Hippocampal formation (tissue), 2 donors: ENCODE data around the gene CORO2A.
"Not testable (repeated sequence)": the region's sequence is repeated elsewhere in the genome, so short reads cannot be mapped to it uniquely, and the experiment has no call there.

ENCODE experiments used
- DNase-seq, 2 donors: peaks; one replicate each; lab custom pipeline; 2025; lab: John Stamatoyannopoulos, UW

The CORO2A gene

DNA sequence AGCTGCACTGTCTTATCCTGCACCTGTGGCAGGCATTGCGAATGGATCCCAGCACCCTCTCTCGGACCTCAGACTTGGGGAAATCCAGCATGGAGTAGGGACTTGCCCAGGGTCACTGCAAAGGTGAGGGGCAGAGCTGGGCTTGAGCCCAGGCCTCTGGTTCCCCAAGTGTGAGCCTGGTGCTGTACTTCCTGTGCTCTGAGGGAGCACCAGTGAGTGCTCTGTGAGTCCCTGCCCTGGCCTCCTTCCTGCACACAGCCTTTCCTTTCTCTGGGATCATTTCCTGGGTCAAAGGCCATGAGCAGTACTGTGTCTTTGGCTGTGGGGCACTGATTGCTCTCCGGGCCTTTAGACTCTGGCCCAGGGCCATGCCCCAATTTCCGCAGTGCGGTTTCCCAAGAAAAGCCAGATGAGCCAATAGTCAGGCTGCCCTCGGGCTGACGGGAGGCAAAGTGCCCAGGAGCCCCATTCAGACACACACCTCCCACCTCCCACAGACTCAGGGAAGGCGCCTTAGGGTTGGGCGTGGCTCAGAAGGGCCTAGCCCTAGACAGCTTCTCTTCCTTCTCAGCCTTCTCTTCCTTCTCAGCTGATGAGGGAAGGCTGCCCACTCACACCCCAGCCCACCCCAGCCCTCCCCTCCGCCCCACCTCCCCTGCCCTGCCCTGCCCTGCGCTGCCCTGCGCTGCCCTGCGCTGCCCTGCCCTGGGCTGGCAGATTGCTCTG, 50.1 kb downstream of the CORO2A start:
- DNase-seq: no peak

DNA sequence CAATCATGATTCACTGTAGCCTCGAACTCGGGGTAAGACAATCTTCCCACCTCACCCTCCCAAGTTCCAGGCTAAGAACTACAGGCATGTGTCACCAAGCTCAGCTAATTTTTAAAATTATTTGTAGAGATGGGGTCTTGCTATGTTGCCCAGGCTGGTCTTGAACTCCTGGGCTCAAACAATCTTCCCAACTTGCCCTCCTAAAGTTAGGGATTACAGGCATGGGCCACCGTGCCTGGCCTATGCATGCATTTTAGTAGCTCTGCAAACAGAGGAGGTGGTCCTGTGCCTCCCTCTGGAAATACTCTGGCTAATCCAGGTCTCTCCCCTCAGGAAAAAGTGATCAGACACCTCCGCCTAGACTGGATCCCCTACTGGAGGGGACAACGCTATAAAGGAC, 51.9 kb downstream of the CORO2A start:
- DNase-seq: no peak

GRCh38 chr9:98136489-98136888, 55.9 kb downstream of the CORO2A start:
- no peak for DNase-seq

DNA sequence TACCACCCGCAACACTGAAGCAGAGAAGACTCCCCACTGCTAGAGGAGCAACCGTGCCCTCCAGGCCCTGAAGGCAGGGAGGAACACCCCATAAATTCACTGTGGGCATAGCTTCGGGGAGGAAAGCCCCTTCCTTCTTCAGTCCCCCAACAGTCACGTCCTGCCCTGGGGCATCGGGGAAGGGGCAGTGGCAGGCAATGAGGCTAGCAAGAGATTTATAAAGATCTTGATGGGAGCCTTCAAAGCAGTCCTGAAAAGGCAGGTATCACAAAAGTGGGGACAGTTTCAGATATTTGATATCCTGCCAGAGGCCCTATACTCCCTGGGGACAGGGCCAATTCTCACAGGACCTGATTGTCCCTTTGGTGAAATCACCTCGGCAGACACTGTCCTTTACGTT, 56.5 kb downstream of the CORO2A start:
- DNase-seq: no peak

- DNase-seq: no peak
Observed at GRCh38 chr9:98135558-98135934, 56.9 kb downstream of the CORO2A start.

- DNase-seq: no peak
Observed at GRCh38 chr9:98134702-98135557, 57.5 kb downstream of the CORO2A start.

GRCh38 chr9:98132806-98133631, 59.4 kb downstream of the CORO2A start:
- no peak for DNase-seq

DNA sequence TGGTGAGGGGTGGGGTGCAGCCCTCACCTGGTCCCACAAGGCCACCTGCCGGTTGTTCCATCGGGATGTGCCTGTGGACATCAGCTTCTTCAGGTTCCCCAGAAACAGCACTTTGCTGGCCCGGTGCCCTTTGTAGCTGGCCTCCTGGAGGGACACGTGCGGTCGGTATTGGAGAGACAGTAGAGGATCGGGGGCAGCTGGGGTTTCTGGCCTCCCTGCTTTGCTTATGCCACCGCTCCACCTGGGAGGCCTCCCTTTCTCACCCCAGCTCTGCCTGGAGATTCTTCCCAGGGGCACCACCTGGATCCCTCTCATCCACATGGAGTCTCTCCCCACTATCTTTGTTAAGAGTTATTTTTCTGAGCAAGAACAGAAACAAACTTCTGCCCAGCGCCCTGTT, 60.3 kb downstream of the CORO2A start:
- no peak for DNase-seq

DNA sequence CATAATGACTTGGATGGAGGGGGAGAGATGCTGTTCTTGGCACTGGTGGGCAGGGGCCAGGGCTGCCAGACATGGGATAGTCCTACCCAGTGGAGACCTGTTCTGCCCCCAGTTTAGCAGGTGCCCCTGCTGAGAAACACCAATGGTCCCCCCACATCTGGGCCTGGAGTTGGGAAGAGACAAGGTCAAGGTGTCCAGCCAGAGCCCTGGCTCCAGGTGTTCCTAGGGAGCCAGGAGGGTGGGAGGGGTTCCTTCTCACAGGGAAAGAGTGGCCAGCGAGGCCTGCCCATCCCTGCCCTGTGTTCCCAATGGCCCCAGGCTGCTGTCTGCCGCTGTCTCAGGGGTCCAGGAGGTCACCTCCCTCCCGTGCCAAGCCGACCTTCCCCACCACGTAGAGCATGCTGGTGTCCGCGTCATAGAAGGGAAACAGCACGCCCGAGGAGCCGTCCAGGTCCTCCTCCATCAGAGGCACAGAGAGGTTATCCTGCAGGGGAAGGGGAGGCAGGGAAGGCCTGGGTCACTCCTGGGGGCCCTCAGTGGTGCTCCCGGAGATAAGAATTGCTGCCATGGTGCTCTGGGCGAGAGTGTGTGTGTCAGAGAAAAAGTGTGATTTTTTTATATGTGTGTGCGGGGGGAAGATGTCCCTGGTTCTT, 61.7 kb downstream of the CORO2A start:
- no peak for DNase-seq

- DNase-seq: not testable (repeated sequence)
Observed at GRCh38 chr9:98130060-98130459, 62.4 kb downstream of the CORO2A start.

GRCh38 chr9:98129451-98129881, 63.0 kb downstream of the CORO2A start:
- DNase-seq: no peak

DNA sequence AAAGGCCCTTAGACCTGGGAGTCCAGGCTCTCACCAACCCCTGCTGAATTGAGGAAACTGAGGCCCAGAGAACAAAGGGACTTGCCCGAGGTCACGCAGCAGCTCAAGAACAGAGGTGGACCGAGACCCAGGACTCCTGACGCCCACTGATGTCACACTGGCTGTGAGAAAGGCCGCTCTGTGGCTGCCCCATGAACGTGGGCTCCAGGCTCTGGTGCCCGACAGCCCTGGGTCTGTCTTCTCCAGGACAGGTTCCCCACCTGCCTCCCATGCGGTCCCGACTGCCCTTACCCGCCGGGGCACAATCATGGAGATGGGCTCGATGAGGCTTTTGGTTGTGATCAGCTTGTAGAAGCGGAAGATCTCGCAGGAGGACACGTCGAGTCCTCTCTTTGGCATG, 64.1 kb downstream of the CORO2A start:
- no peak for DNase-seq

- DNase-seq: no peak
Observed at GRCh38 chr9:98127226-98127625, 65.2 kb downstream of the CORO2A start.

DNA sequence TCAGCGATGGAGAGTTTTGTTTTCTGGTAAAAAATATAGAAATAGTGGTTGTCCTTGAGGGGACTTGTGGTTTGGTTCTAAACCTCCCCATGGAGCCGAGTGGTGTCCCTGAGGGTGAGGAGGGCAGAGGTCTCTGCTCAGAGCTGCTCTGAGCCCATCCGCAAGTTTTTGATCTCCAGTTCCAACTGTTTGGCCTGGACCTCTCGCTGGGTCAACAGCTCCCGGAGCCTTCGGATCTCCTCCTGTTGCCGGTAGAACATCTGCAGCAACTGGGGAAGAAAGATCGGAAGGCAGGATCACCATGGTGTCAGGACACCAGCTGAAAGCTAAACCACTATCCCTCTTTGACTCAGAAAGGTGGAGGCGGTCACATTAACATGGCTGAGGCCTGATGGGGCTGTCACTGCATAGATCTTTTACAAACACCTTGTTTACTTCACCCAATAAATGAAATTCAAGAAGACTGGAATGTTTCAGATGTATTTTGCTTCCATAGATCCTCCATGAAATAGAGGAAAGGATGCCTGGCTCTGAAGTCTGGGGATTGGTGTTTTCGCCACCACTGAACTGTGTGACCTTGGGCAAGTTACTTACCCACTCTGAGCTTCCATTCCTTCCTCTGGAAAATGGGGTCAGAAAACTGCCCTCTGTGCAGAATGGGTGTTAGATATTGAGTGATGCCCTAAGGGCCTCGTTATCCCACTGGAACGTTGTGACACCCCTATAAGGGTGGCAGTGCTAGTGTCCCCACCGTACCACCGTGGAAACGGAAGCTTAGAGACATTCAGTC, 67.6 kb downstream of the CORO2A start:
- DNase-seq: no peak

DNA sequence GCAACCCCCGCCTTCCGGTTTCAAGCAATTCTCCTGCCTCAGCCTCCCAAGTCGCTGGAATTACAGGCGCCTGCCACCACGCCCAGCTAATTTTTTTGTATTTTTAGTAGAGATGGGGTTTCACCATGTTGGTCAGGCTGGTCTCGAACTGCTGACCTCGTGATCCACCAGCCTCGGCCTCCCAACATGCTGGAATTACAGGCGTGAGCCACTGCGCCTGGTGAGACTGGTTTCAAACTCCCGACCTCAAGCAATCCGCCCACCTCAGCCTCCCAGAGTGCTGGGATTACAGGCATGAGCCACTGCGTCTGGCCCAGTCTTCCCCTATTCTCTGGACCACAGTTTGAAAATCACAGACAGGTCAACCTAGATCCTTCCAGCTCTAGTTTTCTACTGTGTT, 68.3 kb downstream of the CORO2A start:
- not testable (repeated sequence) for DNase-seq

DNA sequence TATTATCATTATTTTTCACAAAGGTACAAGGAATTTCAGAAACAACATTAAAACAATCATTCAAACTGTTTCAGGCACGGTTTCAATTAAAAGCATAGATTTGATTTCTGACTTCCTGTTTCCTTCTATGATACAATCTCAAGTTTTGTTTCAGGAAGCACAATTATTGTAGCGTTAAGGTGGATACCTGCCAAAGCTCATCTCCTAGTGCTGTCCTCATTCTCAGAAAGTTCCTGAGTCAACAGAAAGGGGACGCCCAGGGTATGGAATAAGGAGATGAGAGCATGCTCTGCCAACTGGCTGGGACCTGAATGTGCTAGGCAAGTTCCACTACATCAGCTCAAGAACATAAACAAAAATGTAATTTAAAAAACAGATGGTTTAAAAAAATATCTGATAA, 71.4 kb downstream of the CORO2A start:
- DNase-seq: no peak

GRCh38 chr9:98120476-98120875, 72.0 kb downstream of the CORO2A start:
- DNase-seq: no peak

- peak in 1 of 2 donors; percentile 32 for DNase-seq
Observed at GRCh38 chr9:98118640-98119601, 73.5 kb downstream of the CORO2A start, which contains the start of gene TRIM14. Gene TRIM14 (minus strand): TSS chr9:98119222. CDS start chr9:98119188, 34 bp downstream.

DNA sequence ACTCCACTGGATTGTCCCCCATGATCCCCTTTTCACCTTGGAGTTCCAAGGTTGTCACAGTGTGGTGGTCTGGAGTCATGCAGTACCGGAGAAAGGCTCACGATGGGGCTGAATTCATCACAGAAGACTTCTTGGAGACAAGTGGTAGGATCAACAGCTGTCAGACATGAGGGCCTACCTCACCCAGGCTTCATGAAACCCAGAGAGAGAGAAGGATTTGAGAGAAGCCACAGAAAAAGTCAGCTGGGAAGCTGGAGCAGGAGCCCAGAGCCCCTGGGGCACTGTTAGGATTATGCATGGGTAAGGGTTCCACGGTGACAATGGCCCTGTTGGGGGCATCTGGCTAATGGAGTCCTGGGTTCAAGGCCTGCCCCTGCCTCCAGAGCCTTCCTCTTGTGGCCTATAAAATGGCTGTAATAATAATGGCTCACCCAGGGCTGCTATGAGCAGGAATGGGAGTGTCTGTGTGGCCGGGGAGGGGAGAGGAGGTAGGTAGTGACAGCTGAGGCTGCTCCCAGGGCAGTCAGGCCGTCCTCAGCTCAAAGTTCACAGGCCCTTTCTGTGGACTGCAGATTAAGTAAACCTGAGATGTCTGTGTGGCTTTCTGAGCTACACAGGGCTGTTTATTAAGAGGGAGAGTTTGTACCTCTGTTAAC, 74.3 kb downstream of the CORO2A start:
- no peak for DNase-seq
